Gastrocnemius medialis (tissue), 4 donors: Measurements from ENCODE around the gene GLYATL1B. TPM values are rescaled to one million over a fixed set of nuclear protein-coding genes. Genes with fewer than 3 reads are reported as not detected.
"Not testable (repeated sequence)": the region's sequence is repeated elsewhere in the genome, so short reads cannot be mapped to it uniquely, and the experiment has no call there.

ENCODE experiments used
- ATAC-seq, 2 donors: fragments of 150-250 bp; one replicate each; pipeline ENCODE4 v1.9.1; 2016
- DNase-seq, 2 donors: peaks; one replicate each; pipeline ENCODE4 v3.0.0-alpha.2; 2019
- H3K27ac ChIP-seq, 4 donors: fragments of 200-600 bp; sonication (generic); 1 replicate in 1 of 4; 2 replicates in 3 of 4; pipeline ENCODE4 v1.5.1; 2016 to 2018; ENCODE audit warnings: mild to moderate bottlenecking in 2 of 4, moderate library complexity in 1 of 4
- H3K27me3 ChIP-seq, 3 donors: fragments of 200-600 bp; sonication (generic) in 2 of 3; 1 replicate in 1 of 3; 2 replicates in 2 of 3; pipeline versions ENCODE4 v1.5.1 to v1.6.0; 2016 to 2019; ENCODE audit warnings: mild to moderate bottlenecking in 1 of 3, moderate library complexity in 1 of 3
- H3K36me3 ChIP-seq, 2 donors: fragments of 200-600 bp; sonication (generic) in 1 of 2; one replicate each; pipeline ENCODE4 v1.5.1; 2017 to 2018
- H3K4me1 ChIP-seq, 2 donors: fragments of 200-600 bp; sonication (generic) in 1 of 2; one replicate each; pipeline ENCODE4 v1.5.1; 2016 to 2017; ENCODE audit warnings: mild to moderate bottlenecking in 2 of 2
- H3K4me3 ChIP-seq, 4 donors: fragments of 200-600 bp; sonication (generic) in 3 of 4; 1 replicate in 1 of 4; 2 replicates in 3 of 4; pipeline ENCODE4 v1.5.1; 2016 to 2019; ENCODE audit warnings: mild to moderate bottlenecking in 2 of 4
- H3K9me3 ChIP-seq, 3 donors: fragments of 200-600 bp; sonication (generic) in 2 of 3; 1 replicate in 1 of 3; 2 replicates in 2 of 3; pipeline ENCODE4 v1.5.1; 2016 to 2019
- POLR2A ChIP-seq, 2 donors: fragments of 450-650 bp; IDR thresholded peaks; one replicate each; pipeline ENCODE4 v1.6.1; 2017; ENCODE audit warnings: antibody characterized with exemption in 2 of 2, mild to moderate bottlenecking in 2 of 2, moderate library complexity in 2 of 2
- in situ Hi-C, 4 donors: fragments of 200-750 bp; cut with MboI; loops; one replicate each; pipeline versions ENCODE4 v1.15.0 to v1.8.0; 2017; ENCODE audit warnings: low sequenced_read_pairs in 4 of 4
- intact Hi-C: fragments of 100-400 bp; cut with DNase I; formaldehyde crosslinking; loops from one replicate; pipeline ENCODE4 v1.15.1; 2023; ENCODE audit warnings: low total_unique reads
- total RNA-seq, 4 donors: library from RNA; depleted of rRNA; stranded (reverse); fragments of >200 nt; gene quantifications; one replicate each; pipeline versions ENCODE4 v1.1.0 to v1.2.3, GENCODE V29; 2016
- TF ChIP-seq, protein P1 (sequence below), 5 experiments: fragments of 450-650 bp in 3 of 5; fragments of 200-600 bp in 2 of 5; sonication (generic) in 2 of 5; IDR thresholded peaks in 4 of 5; conservative IDR thresholded peaks in 1 of 5; 1 replicate in 4 of 5; 2 replicates in 1 of 5; pipeline ENCODE4 v1.5.1; 2016 to 2019; ENCODE audit warnings: antibody characterized with exemption in 5 of 5, mild to moderate bottlenecking in 3 of 5, moderate library complexity in 3 of 5

The GLYATL1B gene
- total RNA-seq, 4 donors from 2014 or later = not detected

GRCh38 chr11:59088162-59088561, 2.1 kb downstream of the GLYATL1B start:
- Histone ChIP-seq H3K36me3 (no peaks in the 10 kb centered on the region), H3K9me3 (no peaks in the 10 kb centered on the region), H3K27ac (no peak overlapping the region), H3K27me3 (no peaks in the 10 kb centered on the region), H3K4me1 (no peaks in the 10 kb centered on the region), H3K4me3 (no peak overlapping the region)
- intact Hi-C loops = no loop called here
- TF ChIP-seq, protein P1, sequence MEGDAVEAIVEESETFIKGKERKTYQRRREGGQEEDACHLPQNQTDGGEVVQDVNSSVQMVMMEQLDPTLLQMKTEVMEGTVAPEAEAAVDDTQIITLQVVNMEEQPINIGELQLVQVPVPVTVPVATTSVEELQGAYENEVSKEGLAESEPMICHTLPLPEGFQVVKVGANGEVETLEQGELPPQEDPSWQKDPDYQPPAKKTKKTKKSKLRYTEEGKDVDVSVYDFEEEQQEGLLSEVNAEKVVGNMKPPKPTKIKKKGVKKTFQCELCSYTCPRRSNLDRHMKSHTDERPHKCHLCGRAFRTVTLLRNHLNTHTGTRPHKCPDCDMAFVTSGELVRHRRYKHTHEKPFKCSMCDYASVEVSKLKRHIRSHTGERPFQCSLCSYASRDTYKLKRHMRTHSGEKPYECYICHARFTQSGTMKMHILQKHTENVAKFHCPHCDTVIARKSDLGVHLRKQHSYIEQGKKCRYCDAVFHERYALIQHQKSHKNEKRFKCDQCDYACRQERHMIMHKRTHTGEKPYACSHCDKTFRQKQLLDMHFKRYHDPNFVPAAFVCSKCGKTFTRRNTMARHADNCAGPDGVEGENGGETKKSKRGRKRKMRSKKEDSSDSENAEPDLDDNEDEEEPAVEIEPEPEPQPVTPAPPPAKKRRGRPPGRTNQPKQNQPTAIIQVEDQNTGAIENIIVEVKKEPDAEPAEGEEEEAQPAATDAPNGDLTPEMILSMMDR (IDR thresholded peaks at IDR 0.05 in 4 of 5, conservative IDR thresholded peaks at IDR 0.05 in 1 of 5) = no peak
- no peak for TF ChIP-seq POLR2A (IDR thresholded peaks at IDR 0.05)
- no peak for ATAC-seq
- in situ Hi-C loops = no loop called here
- DNase-seq = no peak

- intact Hi-C loops, ATAC-seq: not testable (repeated sequence)
- in situ Hi-C loops = loop anchor here in 1 of 4 donors (10.0 kb wide), 1 partner anchor 61 kb away; no protein-coding TSS in a partner anchor
Observed at GRCh38 chr11:59093576-59093975, 7.5 kb downstream of the GLYATL1B start.

DNA sequence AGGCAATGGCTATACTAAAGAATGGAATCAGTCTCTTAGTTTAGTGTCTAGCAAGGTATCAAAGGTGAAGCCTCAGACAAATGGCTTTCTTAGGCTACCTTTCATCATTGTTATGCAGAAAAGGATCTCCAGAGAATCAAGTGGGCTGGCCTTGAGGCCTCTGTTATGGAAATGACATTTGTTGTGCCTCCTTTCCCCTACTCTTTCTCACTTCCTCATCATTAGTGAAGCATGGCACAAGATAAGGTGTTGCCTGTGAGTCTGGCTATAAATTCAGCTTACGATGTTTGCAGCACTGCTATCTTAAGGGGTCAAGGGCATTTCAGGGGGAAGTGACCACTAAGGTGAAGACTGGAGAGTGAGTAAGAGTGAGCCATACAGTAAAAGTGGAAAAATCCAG, 9.1 kb downstream of the GLYATL1B start:
- H3K4me3 ChIP-seq, ATAC-seq, H3K9me3 ChIP-seq, intact Hi-C loops, H3K4me1 ChIP-seq, DNase-seq, H3K27me3 ChIP-seq, H3K27ac ChIP-seq, H3K36me3 ChIP-seq: not testable (repeated sequence)
- in situ Hi-C loops = loop anchor here in 1 of 4 donors (10.0 kb wide), 1 partner anchor 60 kb away; no protein-coding TSS in a partner anchor

More at GRCh38 chr11:59093576-59093975, 7.5 kb downstream of the GLYATL1B start:
- not testable (repeated sequence) for H3K27ac ChIP-seq, H3K36me3 ChIP-seq, DNase-seq, H3K4me3 ChIP-seq, H3K27me3 ChIP-seq, H3K9me3 ChIP-seq, H3K4me1 ChIP-seq

DNA sequence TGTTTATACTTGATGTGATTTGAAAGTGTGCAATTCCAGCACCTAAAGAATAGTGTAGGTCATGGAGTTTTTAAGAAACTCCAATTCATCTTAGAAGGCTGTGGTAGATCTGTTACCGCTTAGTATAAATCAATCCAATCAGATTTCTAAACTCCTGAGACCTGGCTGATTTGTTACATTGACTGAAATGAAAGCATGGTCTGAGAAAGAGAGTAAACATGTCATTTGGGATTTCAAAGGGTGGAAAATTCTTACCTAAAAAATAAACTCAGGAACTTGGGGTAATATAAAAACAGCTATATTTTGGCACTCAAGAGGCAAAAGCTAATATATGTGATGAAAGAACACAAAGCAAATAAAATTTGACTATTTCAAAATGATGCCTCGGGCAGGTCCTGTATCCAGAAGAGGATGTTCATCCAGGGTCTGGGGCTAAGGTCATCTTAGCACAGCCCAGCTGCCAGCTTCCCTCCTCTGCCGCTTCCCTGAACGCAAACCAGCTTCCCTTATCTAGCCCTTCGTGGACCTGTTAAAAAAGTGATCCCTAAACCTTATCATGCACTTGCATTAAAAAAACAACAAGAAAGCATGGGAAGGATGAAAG, 10.0 kb downstream of the GLYATL1B start:
- H3K27ac ChIP-seq, H3K4me3 ChIP-seq, ATAC-seq, H3K9me3 ChIP-seq, DNase-seq, H3K27me3 ChIP-seq, H3K36me3 ChIP-seq, H3K4me1 ChIP-seq, intact Hi-C loops: not testable (repeated sequence)
- in situ Hi-C loops = loop anchor here in 1 of 4 donors (10.0 kb wide), 1 partner anchor 59 kb away; no protein-coding TSS in a partner anchor

DNA sequence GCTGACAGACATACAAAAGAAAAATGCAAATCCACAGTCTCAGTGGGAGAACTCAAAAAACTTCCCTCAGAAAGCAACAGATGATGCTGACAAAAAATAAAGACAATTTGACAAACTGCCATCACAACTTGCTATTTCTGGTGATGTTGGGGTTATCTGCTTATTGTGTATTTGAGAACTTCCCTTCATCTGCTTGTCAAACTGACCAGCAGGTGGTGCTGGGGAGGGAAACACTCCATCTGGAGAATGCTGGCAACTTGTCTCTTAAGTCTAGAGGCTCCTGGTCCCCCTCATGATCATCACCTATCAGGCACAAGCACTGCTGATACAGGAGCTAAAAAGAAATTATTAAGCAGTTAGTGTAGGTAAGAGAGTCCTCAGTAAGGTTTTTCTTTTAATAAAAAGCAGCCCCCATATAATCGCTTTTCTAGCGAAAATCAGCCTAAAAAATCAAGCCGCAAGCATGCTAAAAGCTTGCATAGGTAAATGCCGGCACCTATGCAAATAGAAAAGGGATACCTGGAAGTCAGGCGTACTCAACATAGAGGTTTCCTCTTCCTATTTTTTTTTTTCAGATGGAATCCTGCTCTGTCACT, 11.1 kb downstream of the GLYATL1B start:
- H3K4me3 ChIP-seq = no peak overlapping the region
- peaks cover under 1 to 10% (median 4%) of the 10 kb centered on the region in 3 donors for H3K27me3 ChIP-seq
- H3K27ac ChIP-seq = no peak overlapping the region
- intact Hi-C loops = loop anchor here (1.0 kb wide), 1 partner anchor 39 kb away; no protein-coding TSS in a partner anchor
- in situ Hi-C loops = loop anchor here in 1 of 4 donors (10.0 kb wide), 1 partner anchor 58 kb away; no protein-coding TSS in a partner anchor
- H3K4me1 ChIP-seq = no peaks in the 10 kb centered on the region
- TF ChIP-seq, protein P1 (IDR thresholded peaks at IDR 0.05 in 4 of 5, conservative IDR thresholded peaks at IDR 0.05 in 1 of 5) = peak in 4 of 5 experiments; percentile 9 to 51 (median 41)
- no peak for TF ChIP-seq POLR2A (IDR thresholded peaks at IDR 0.05)
- H3K9me3 ChIP-seq = no peaks in the 10 kb centered on the region
- DNase-seq (no peak), ATAC-seq (no peak)
- H3K36me3 ChIP-seq = no peaks in the 10 kb centered on the region

GRCh38 chr11:59097938-59098337, 11.8 kb downstream of the GLYATL1B start:
- H3K36me3 ChIP-seq, H3K4me1 ChIP-seq, H3K27ac ChIP-seq, ATAC-seq, DNase-seq, H3K9me3 ChIP-seq, H3K4me3 ChIP-seq: not testable (repeated sequence)
- intact Hi-C loops = loop anchor here (1.0 kb wide), 1 partner anchor 38 kb away; no protein-coding TSS in a partner anchor
- in situ Hi-C loops = loop anchor here in 1 of 4 donors (10.0 kb wide), 1 partner anchor 57 kb away; no protein-coding TSS in a partner anchor
- H3K27me3 ChIP-seq = peaks cover 8 to 17% (median 8%) of the 10 kb centered on the region in 3 donors
